Measurements from ENCODE around the gene LRRC25.

DNA sequence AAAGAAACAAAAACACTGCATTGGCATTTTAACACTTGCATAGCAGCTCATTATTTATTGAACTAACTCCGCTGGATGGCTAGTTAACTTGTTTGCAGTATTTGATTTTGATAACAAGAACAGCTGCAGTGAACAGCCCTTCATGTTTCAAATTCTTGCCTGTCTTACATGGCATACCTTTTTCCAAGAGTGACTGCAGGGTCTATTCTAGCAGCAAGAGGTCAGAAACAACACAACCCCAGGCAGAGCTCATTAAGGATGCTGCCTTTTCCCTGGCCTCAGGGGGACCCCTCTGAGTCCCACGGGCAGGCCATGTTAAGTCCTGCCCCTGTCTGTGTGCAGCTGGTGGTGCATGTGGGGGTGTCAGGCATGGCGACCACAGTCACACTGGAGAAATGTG is 40.4 kb downstream of the LRRC25 start:
- TF ChIP-seq POLR2A (IDR thresholded peaks at IDR 0.05) (no peak), CTCF (IDR thresholded peaks at IDR 0.05) (no peak)

Measured in heart left ventricle (tissue), 13 donors.